GM19238 (cell line): ENCODE results near the gene ISY1.
"Not testable (repeated sequence)": the region's sequence is repeated elsewhere in the genome, so short reads cannot be mapped to it uniquely, and the experiment has no call there.

Experiments
- DNase-seq: peaks from one replicate; pipeline ENCODE4 v3.0.0; 2011; ENCODE audit warnings: low spot score; ENCODE audit not compliant: insufficient read length

Gene ISY1

DNA sequence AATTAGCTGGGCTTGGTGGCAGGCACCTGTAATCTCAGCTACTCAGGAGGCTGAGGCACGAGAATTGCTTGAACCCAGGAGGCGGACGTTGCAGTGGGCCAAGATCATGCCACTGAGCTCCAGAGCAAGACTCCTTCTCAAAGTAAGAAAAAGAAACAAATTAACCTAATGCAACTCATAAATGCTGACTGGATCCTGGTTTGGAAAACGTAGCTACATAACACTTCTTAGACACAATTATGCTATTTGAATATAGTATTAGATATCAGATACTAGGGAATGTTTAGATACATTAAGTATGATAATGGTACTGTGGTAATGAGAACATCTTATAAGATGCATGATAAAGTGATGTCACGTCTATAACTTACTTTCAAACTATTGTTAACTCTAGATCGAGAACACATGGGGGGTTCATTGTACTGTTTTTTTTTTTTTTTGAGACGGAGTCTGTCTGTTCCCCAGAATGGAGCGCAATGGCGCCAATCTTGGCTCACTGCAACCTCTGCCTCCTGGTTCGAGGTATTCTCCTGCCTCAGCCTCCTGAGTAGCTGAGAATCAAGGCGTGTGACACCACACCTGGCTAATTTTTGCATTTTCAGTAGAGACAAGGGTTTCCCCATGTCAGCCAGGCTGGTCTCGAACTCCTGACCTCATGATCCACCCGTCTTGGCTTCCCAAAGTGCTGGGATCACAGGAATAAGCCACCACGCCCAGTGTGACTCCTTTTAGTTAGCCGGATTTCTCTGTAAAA lies 5.9 kb upstream of the ISY1 start:
- no peak for DNase-seq

DNA sequence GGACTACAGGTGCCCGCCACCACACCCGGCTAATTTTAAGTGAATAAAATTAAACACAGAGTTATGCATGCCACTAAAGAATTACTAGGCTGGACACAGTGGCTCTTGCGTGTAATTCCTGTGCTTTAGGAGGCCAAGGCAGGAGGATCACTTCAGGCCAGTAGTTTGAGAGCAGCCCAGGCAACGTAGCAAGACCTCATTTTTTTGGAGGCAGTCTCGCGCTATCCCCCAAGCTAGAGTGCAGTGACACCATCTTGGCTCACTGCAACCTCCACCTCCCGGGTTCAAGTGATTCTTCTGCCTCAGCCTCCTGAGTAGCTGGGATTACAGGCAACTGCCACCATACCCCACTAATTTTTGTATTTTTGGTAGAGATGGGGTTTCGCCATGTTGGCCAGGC lies 4.7 kb upstream of the ISY1 start:
- DNase-seq = not testable (repeated sequence)

DNA sequence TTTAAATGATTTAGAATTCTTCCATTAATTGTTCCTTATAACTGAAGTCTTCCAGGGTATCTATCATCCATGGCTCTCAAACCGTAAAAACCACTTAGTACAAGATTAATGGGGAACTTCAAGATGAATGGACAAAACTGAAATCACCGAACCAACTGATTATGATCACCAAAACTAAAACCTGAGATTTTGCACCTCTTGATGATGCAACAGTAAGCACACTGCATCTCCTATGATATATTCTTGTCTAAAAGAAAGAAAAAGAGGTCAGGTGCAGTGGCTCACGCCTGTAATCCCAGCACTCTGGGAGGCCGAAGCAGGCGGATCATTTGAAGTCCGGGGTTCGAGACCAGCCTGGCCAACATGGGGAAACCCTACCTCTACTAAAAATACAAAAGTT lies 3.6 kb upstream of the ISY1 start:
- no peak for DNase-seq

DNA sequence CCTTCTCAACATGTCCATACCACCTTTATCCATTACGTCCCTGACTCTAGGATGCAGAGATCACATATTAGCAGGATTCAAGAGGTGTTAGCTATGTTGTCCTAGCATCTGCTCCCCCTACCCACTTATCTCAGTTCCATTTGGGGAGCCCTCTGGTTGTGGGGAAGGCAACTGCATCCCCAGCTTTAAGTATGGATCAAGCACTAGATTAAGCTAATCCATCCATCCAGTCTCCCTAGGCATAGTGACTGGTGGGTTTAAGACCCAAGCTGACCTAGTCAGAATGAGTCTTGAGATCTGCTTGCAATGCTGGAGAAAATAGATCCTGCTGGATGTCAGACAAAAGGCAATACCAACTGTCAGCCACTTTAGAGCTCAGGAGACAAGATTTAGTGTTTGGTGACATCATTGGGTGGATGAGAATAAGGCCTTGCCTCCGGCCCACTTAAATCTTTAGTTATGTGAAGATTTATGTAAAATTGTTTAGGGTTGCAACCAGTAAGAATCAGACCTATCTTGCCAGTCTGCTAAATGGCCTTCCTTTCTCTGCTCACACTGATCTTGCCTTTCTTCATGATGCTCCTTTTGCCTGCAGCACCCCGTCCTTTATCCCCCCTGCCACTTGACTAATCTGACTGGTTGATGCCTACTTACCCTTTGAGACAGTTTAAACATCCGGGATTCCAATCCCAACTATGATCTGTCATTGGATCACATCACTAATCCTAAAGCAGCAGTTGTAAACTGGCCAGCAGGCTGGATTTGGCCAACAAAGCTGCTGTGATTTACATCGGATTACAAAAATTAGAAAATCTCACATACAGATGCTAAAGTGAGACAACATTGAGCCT lies 2.1 kb upstream of the ISY1 start:
- DNase-seq = no peak

DNA sequence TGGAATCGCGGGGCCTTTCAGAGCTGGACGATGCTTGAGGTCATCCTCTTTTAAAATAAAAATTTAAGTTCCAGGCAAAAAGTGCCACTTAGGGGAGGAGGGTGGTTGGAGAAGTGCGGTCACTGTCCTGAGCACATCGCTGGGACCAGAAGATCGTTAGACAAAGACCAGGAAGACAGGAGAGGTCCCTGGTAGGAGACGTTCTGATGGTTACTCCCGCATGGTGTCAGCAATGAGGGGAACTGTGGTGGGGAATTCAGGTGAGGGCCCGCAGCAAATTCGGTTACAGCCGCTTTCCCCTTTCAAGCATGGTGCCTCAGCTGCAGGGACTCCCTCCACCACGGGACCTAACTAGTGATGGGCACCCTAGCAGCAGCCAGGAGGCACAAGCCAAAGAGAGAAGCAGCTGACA lies 1.0 kb upstream of the ISY1 start:
- DNase-seq = peak; percentile 9

DNA sequence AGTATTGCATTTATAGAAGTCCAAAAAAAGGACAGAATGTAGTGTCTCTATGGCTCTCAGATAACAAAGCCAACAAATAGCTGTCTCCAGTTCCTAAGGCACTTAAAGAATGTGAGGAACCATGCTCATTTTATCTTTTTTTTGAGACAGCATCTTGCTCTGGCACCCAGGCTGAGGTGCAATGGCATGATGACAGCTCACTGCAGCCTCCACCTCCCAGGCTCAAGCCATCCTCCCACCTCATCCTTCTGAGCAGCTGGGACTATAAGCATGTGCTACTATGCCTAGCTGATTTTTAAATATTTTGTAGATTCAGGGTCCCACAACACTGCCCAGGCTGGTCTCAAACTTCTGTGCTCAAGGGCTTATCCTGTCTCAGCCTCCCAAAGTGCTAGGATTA lies 16.1 kb downstream of the ISY1 start:
- no peak for DNase-seq

DNA sequence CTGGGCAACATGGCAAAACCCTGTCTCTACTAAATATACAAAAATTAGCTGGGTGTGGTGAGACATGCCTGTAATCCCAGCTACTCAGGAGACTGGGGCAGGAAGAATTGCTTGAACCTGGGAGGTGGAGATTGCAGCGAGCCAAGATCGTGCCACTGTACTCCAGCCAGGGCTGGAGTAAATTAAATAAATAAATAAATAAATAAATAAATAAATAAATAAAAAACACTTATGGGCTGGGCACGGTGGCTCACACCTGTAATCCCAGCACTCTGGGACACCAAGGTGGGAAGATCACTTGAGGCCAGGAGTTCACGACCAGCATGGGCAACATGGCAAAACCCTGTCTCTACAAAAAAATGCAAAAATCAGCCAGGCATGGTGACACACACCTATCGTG lies 19.9 kb downstream of the ISY1 start:
- not testable (repeated sequence) for DNase-seq

DNA sequence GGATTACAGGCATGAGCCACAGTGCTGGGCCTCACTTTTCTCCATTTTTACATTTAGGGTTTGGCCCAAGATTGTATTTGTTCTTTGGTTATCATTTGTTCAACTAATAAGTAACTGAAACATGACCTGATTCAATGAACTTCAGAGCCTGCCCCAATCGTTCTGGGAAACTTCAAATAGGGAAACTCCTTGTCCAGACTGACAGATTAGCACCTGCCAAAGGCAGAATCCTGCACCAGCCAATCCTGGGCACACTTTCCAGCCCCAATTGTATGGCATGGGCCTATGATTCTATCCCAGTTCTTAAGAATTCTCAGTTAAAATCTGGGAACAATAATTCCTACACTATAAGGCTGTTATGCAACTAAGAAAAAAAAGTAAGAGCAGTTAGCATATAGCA lies 21.0 kb downstream of the ISY1 start:
- DNase-seq = no peak

DNA sequence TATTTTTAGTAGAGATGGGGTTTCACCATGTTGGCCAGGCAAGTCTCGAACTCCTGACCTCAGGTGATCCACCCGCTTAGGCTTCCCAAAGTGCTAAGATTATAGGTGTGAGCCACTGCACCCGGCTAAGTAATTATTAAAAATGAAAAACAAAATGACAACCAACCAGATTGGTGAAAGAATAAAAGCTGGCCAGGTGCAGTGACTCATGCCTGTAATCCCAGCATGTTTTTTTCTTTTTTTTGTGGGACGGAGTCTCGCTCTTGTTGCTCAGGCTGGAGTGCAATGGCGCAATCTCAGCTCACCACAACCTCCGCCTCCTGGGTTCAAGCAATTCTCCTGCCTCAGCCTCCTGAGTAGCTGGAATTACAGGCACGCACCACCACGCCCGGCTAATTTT lies 24.6 kb downstream of the ISY1 start:
- DNase-seq = not testable (repeated sequence)

DNA sequence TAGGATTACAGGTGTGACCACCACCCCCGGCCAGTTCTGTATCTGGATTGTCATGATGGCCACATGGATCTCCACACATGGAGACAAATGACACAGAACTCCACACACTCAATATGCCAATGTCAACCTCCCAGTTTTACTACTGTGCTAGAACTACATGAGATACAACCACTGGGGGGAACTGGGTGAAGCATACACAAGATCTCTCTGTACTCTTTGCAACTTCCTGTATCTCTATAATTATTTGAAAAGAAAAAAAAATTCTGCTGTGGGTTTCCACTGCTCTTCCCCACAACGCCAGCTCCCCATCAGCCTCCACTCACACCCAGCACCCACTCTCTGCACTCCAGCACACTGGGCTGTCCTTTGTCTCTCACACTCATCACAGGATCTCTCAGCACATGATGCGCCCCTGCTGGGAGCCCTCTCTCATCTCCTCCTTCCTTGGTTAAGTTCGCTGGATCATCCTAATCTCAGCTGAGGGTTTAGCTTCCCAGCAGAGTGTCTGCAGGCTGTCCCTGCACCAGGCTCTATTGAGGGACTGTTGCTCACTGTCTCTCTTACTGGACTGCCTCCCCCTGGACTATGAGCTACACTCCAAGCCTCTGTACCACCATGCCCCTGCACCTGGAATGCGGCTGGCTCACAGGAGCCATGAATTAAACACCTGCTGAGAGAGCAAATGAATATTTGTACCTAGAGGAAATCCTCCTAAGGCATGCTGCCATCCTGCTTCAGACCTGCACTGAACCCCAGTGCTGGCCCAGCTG lies 28.6 kb downstream of the ISY1 start:
- DNase-seq = no peak

DNA sequence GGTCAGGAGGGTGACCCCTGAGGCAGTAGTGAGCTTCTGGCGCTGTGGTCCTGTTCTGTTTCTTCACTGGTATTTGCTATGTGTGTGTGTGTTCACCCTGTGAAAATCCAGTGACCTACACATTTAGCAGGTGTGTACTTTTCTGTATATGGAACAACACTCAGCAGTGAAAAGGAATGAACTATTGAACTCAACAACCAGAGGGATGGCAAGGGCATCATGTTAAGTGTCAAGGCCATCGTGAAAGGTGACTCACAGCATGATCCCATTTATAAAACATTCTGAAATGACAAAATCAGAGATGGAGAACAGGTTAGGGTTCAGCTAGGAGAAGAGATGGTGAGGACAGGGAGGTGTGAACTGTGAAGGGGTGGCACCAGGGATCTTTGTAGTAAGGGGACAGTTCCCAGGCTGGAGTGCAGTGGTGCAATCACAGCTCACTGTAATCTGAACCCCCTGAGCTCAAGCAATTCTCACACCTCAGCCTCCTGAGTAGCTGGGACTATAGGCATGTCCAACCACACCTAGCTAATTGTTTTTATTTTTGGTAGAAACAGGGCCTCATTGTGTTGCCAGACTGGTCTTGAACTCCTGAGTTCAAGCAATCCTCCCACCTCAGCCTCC lies 29.3 kb downstream of the ISY1 start:
- DNase-seq = no peak

DNA sequence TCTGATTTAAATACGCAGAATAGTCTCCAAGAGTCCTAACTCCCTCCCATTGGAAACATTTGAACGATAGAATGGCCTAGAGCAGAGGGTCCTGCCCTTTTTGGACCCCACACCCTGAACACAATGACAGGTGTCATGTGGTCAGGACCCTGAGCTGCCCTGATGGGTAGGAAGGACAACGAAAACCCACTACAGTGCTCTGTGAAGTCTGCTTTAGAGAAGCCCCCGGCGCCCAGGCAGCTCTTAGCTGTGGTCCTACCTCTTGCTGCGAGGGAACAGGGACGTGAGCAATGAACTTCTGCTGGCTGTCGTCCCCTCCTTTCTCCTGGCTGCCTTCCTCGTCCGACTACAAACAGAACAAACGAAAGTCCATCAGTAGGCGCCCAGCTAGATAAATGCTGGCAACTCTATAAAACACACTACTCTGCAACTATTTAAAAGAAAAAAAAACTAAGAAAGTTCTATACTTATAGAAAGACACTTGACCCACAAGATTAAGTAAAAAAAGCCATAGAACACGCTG lies 30.5 kb downstream of the ISY1 start:
- DNase-seq = no peak

DNA sequence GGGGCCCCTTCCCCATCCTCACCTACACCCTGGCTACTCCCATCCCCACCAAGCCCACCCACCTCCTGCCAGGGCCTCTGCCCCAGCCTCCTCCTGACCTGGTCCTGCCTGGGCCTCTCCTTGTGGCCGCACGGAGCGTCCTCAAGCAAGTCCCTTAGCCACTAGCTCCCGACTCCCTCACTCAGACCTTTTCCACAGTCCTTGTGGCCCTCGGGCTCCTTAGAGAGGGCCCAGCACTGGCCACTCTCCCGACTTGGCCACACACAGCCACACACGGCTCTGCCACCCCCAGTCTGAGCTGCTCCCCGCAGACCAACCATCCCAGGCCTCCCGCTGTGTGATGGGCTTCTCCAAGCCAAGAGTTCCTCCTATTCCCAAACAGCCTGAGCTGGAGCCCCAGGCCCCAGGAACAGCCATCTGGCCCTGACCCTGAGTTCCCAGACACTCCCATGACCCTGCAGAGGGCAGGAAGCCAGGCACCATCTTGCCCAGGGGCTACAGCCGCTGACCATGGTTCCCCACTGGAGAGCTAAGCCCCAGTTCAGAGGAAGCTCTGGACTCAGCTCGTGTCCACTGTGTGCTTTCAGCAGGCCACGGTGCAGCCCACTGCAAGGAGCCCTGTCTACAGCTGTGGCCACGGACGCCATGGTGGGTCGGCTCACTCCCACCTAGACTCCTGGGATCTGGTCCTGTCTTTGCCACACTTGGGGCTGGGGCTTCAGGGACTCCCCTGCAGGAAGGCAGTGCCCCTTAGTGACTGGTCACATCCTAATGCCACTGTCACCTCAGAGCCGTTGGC lies 32.3 kb downstream of the ISY1 start:
- DNase-seq = no peak

DNA sequence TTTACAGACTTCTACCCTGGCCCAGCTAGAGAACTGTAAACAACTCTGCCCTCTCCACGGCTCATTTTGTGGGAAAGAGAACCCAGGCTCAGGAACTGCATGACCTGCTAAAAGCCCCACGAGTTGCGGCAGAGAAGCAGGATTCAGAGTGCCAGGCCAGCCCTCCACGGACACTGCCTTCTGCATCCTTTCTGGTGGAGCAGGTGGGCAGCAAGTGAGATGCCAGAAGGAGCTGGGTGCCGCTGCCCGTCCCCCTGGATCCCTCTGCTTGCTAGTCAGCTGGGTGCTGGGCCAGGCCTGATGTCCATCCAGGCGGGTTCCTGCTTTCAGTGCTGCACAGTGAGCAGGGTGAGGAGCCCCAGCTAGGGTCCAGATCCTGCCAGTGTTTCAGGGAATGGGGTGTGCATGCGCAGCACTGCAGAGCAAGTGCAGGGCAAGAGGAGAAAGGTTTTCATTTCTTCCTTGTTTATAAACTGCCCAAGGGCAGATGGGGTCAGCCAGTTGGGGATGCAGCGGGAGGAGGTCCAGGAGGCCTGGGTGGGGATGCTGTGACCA lies 34.1 kb downstream of the ISY1 start:
- no peak for DNase-seq

DNA sequence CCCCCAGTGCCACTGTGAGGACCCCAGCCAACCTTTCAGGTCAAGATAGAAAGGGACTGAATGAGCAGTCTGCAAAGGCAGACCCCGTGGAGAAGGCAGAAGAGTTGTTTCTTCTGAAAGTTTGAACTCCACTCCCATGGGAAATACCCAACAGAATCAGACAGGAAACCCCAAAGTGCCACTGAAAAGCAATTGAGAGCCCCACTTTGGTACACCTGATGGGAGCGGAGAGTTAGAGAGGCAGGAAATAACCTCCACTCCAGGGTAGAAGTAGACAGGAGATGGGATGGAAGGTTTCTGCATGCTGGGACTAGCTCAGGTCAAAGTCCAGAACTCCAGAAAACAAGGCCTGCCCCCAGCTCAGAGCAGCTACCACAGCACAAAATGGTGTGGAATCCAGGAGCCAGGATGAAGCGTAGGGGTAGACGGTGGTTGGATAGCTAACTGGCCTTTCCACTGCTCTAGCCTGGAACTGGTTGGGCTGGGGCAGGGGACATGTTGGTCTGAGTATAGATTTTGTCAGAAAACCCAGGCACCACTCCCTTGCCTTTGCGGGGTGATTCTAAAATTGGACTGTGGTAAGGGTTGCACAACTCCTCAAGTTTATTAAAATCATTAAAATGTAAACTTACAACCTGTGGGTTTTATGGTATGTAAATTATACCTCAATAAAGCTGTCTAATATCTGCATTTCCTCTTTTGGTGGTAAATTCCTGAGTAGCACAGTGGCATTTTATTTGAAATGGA lies 37.4 kb downstream of the ISY1 start:
- DNase-seq = no peak

DNA sequence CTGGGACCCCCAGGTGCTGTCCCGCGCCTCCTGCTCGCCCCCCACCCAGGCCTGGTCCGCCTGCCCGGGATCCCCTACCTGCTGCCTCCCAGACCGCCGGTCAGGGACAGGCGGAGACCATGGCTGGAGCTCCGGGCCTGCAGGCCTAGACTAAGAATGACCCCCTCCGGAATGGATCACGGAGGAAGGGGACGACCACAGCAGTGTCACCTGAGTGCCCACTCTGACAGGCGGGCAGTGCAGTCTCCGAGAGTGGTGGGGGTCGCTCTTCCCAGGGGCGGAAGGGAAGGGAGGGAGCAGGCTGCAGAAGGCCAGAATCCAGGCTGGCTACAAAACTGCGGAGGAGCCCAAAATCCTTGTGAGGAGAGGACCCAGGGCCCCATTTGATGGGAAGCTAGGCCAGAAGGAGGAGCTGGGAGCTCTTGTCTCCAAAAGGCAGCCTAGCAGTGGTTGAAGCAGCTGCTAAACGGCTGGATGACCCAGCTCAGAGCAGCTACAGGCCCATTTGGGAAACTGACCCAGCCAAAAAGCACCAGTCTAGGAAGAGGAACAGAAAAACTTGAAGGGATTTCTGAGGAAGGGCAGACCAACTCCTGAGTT lies 38.4 kb downstream of the ISY1 start:
- no peak for DNase-seq

DNA sequence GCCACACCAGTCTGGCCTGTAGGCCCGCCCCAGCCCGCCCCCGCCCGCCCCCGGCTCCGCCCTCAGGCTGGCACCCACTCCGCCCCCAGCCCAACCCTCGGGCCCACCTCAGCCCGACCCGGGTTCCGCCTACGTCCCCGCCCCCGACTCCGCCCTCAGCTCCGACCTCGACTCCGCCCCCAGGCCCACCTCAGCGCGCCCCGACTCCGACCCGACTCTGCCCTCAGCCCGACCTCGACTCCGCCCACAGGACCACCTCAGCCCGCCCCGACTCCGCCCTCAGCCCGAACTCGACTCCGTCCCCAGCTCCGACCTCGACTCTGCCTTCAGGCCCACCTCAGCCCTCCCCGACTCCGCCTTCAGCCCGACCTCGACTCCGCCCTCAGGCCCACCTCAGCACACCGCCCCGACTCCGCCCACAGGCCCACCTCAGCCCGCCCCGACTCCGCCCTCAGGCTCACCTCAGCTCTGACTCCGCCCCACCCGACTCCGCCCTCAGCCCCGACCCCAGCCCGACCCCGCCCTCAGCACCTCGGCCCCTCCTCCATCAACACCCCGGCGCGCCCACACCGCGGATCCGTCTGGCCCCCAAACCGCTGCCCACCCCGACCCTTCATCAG lies 39.0 kb downstream of the ISY1 start, which contains the start of gene RAB43:
Gene RAB43 (minus strand): TSS at position 13 of the 620 bp plus-strand sequence. CDS start 315 bp downstream, outside the sequence.
- peak; percentile 91 for DNase-seq

DNA sequence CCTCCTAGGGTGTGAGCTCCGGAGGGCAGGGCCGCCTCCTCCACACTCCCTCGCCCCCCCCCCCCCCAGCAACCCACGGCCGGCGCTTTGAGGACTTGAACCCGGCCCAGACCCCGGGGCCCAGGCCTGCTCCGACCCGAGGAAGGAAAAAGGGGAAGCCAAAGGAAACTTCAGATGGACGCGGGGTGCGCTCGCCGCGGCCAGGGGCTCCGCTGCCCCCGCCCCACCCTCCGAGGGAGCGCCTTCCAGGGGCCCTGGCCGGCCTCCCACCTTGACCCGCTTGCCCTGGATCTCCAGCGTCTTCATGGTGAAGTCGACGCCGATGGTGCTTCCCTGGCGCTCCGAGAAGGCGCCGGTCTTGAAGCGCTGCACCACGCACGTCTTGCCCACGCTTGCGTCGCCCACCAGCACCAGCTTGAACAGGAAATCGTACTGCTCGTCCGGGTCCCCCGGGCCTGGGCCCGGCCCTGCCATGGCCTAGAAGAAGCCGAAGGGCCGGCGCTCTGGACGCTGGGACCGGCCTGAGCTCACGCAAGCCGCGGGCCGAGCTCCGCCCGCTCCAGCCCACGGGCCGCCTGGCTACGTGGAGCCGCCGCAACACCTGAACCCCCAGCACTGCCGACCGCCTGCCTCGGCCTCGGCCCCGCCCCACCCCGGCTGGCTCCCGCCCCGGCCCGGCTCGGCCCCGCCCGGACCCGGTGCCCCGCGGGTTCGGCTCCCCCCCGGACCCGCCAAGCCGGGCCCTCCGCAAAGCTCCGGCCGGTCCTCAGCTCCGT lies 39.7 kb downstream of the ISY1 start:
- DNase-seq = no peak
